Heart right ventricle (tissue), 16 donors: ENCODE measurements around the gene PDE4D. TPM values are rescaled to one million over a fixed set of nuclear protein-coding genes. Genes with fewer than 3 reads are reported as not detected.

Source experiments
- ATAC-seq, 8 donors: fragments of 200-7000 bp; cut with Tn5 transposase; one replicate each; pipeline ENCODE4 v1.9.1; 2020; ENCODE audit warnings: mild to moderate bottlenecking in 8 of 8, moderate library complexity in 8 of 8, moderate number of reproducible peaks in 1 of 8
- DNase-seq, 2 donors: peaks; one replicate each; pipeline ENCODE4 v3.0.0-alpha.2; 2020
- H3K27ac ChIP-seq, 10 donors: fragments of 200-600 bp; sonication (generic) in 2 of 10; one replicate each; pipeline versions ENCODE4 v1.5.0 to v1.8.0; 2020 to 2022; ENCODE audit warnings: mild to moderate bottlenecking in 3 of 10
- H3K27me3 ChIP-seq, 7 donors: fragments of 200-600 bp; one replicate each; pipeline ENCODE4 v1.8.0; 2021 to 2022; ENCODE audit warnings: mild to moderate bottlenecking in 2 of 7
- H3K36me3 ChIP-seq, 9 donors: fragments of 200-600 bp; sonication (generic) in 1 of 9; one replicate each; pipeline versions ENCODE4 v1.5.0 to v1.8.0; 2020 to 2022; ENCODE audit warnings: mild to moderate bottlenecking in 2 of 9
- H3K4me1 ChIP-seq, 9 donors: fragments of 200-600 bp; sonication (generic) in 1 of 9; one replicate each; pipeline versions ENCODE4 v1.5.0 to v1.8.0; 2020 to 2022; ENCODE audit warnings: mild to moderate bottlenecking in 4 of 9
- H3K4me3 ChIP-seq, 10 donors: fragments of 200-600 bp; sonication (generic) in 2 of 10; one replicate each; pipeline versions ENCODE4 v1.5.0 to v1.8.0; 2020 to 2022; ENCODE audit warnings: mild to moderate bottlenecking in 7 of 10, moderate library complexity in 2 of 10
- H3K9me3 ChIP-seq, 11 donors: fragments of 200-600 bp in 10 of 11; sonication (generic) in 2 of 11; one replicate each; pipeline versions ENCODE4 v1.5.0 to v1.8.0; 2013 to 2022; ENCODE audit warnings: mild to moderate bottlenecking in 2 of 11, control low read depth in 1 of 11, moderate library complexity in 1 of 11
- WGBS, 2 donors: extraction: QIAGEN DNeasy Blood & Tissue Kit; methylation state at CpG; one replicate each; pipeline ENCODE4 v1.1.7; 2013; ENCODE audit warnings: inconsistent platforms in 1 of 2; 5-methylcytosine and 5-hydroxymethylcytosine counted together
- intact Hi-C, 10 donors: fragments of 100-400 bp; cut with DNase I; formaldehyde crosslinking; loops; one replicate each; pipeline versions ENCODE4 v1.11.1 to v1.14.2; 2022
- polyA plus RNA-seq, 2 donors: library from polyadenylated mRNA; stranded (reverse); fragments of 200-250 nt; gene quantifications; one replicate each; pipeline ENCODE4 v1.2.3, GENCODE V29; 2013
- total RNA-seq, 10 donors: library from RNA; stranded (reverse); fragmentation: NEBNext Ultra II Directional in 3 of 10; extraction: Animal tissue kit (Norgen Biotek cat#: 25700) in 3 of 10; gene quantifications; one replicate each; pipeline versions ENCODE4 v1.2.1 to v1.2.4, GENCODE V29; 2021 to 2023
- TF ChIP-seq, protein P1 (sequence below), 9 donors: fragments of 200-600 bp; sonication (generic) in 2 of 9; IDR thresholded peaks; one replicate each; pipeline versions ENCODE4 v1.5.0 to v1.8.0; 2021 to 2022; ENCODE audit warnings: antibody characterized with exemption in 9 of 9, mild to moderate bottlenecking in 5 of 9, moderate library complexity in 1 of 9
- donor health status: Arrhythmogenic right ventricular cardiomyopathy.
- donor health status: ischemic (EF 13 %, LVEDD 7.1; RV severe dilation, severe dysfunction).
- donor health status: healthy with polysubstance abuse.
- donor health status: DM: no; HTN: yes; CAD: no.
- donor health status: DM: no; HTN: no; CAD: no.
- donor health status: ischemic (EF 25% LVEDD 6.9; RV normal size, moderate dysfunction).
- donor health status: ischemic (EF 25% LVEDD 5.7; RV mildly dilated, moderate dysfunction).
- donor health status: healthy.
- donor health status: DM: yes; HTN: yes; CAD: no.
- donor health status: Ischemic cardiomyopathy.
- donor health status: ischemic (EF 35%, LVEDD 5.7; RV mildly dilated, moderate dysfunction).
- donor health status: nonischemic (EF 11% LVEDD 7.7; RV severe dilation, severe dysfunction).
- donor health status: DM: yes; HTN: yes; CAD: no.
- donor health status: PGD.
- donor health status: ischemic (EF 29% LVEDD 5.4; RV normal size, mild dysfunction).
- donor health status: nonischemic (EF 23%, LVEDD 6.1; RV moderate dilation, normal function).

The PDE4D gene
- total and polyA plus RNA-seq, 12 donors: 5.8 to 83.2 (median 39.5) TPM

GRCh38 chr5:59819806-59820205 lies 73.7 kb downstream of the PDE4D start:
- TF ChIP-seq, protein P1, sequence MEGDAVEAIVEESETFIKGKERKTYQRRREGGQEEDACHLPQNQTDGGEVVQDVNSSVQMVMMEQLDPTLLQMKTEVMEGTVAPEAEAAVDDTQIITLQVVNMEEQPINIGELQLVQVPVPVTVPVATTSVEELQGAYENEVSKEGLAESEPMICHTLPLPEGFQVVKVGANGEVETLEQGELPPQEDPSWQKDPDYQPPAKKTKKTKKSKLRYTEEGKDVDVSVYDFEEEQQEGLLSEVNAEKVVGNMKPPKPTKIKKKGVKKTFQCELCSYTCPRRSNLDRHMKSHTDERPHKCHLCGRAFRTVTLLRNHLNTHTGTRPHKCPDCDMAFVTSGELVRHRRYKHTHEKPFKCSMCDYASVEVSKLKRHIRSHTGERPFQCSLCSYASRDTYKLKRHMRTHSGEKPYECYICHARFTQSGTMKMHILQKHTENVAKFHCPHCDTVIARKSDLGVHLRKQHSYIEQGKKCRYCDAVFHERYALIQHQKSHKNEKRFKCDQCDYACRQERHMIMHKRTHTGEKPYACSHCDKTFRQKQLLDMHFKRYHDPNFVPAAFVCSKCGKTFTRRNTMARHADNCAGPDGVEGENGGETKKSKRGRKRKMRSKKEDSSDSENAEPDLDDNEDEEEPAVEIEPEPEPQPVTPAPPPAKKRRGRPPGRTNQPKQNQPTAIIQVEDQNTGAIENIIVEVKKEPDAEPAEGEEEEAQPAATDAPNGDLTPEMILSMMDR (IDR thresholded peaks at IDR 0.05): no peak
- 49 to 53% methylated on average over 3 of the region's 3 CpGs for WGBS, 2 donors
- Histone ChIP-seq H3K9me3 (no peaks in the 10 kb centered on the region), H3K27me3 (peaks cover 0 to 21% (median 0%) of the 10 kb centered on the region in 7 donors), H3K27ac (no peak overlapping the region), H3K4me3 (no peak overlapping the region), H3K36me3 (no peaks in the 10 kb centered on the region), H3K4me1 (no peaks in the 10 kb centered on the region)
- intact Hi-C loops: loop anchor here in 7 of 10 donors (5.0 to 10.0 kb wide), 9 partner anchors 105 to 855 kb away; no protein-coding TSS in a partner anchor
- DNase-seq (no peak), ATAC-seq (no peak)

GRCh38 chr5:59817536-59817935 lies 76.0 kb downstream of the PDE4D start:
- H3K27ac ChIP-seq: no peak overlapping the region
- no peaks in the 10 kb centered on the region for H3K9me3 ChIP-seq
- H3K36me3 ChIP-seq: no peaks in the 10 kb centered on the region
- intact Hi-C loops: loop anchor here in 7 of 10 donors (5.0 to 10.0 kb wide), 9 partner anchors 107 to 857 kb away; no protein-coding TSS in a partner anchor
- no peak for DNase-seq
- no peak overlapping the region for H3K4me3 ChIP-seq
- 96 to 98% methylated on average over 6 of the region's 6 CpGs for WGBS, 2 donors
- peaks cover 0 to 13% (median 0%) of the 10 kb centered on the region in 7 donors for H3K27me3 ChIP-seq
- H3K4me1 ChIP-seq: no peaks in the 10 kb centered on the region
- TF ChIP-seq, protein P1 (IDR thresholded peaks at IDR 0.05): no peak
- ATAC-seq: no peak

- Histone ChIP-seq H3K4me3 (no peak overlapping the region), H3K36me3 (no peaks in the 10 kb centered on the region), H3K27ac (no peak overlapping the region), H3K9me3 (no peaks in the 10 kb centered on the region), H3K4me1 (no peaks in the 10 kb centered on the region), H3K27me3 (peaks cover 0 to 13% (median 0%) of the 10 kb centered on the region in 7 donors)
- ATAC-seq (no peak), DNase-seq (no peak)
- intact Hi-C loops: loop anchor here in 7 of 10 donors (5.0 to 10.0 kb wide), 9 partner anchors 108 to 858 kb away; no protein-coding TSS in a partner anchor
- TF ChIP-seq, protein P1 (IDR thresholded peaks at IDR 0.05): no peak
- WGBS, 2 donors: 66 to 70% methylated on average over 6 of the region's 6 CpGs
These were observed 76.7 kb downstream of the PDE4D start for GRCh38 chr5:59816654-59817300.

DNA sequence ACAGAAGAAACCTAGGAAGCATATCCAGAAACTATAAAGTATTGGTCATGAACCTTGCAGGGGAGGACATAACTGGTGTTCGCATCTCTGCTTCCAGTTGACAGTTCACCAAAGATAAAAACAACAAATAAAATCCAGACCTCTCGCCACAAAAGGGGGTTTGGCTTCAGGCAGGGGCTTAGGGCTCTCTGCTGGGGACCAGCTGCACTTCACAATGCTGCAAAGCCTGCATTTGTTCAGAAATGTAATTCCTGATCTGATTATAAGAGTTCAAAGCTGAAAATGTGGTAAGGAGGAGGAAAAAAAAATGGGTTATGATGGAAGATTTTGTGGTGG lies 79.0 kb downstream of the PDE4D start:
- TF ChIP-seq, protein P1 (IDR thresholded peaks at IDR 0.05): no peak
- ATAC-seq (no peak), DNase-seq (no peak)
- Histone ChIP-seq H3K27me3 (peaks cover 0 to 26% (median 6%) of the 10 kb centered on the region in 7 donors), H3K36me3 (no peaks in the 10 kb centered on the region), H3K4me3 (no peak overlapping the region), H3K27ac (no peak overlapping the region), H3K9me3 (no peaks in the 10 kb centered on the region), H3K4me1 (peaks cover 0 to 4% (median 0%) of the 10 kb centered on the region in 9 donors)
- 68 to 76% methylated on average over 2 of the region's 2 CpGs for WGBS, 2 donors
- intact Hi-C loops: loop anchor here in 9 of 10 donors (5.0 to 10.0 kb wide), 16 partner anchors 110 to 860 kb away; no protein-coding TSS in a partner anchor
